MM.1S (cell line): ENCODE data around the gene ENDOV.

Experiments
- DNase-seq: peaks from one replicate; pipeline ENCODE4 v3.0.0-alpha.2; 2015
- H2AFZ ChIP-seq: fragments of 300-600 bp; sonication (generic); 2 replicates; pipeline ENCODE4 v1.6.0; 2016; ENCODE audit warnings: antibody characterized with exemption, low read length
- H3F3A ChIP-seq: fragments of 300-600 bp; sonication (generic); 2 replicates; pipeline ENCODE4 v1.6.1; 2016; ENCODE audit warnings: mild to moderate bottlenecking, antibody characterized with exemption, low read length, moderate library complexity, mixed read lengths; ENCODE audit not compliant: insufficient read depth
- H3K27ac ChIP-seq: fragments of 300-600 bp; sonication (generic); 2 replicates; pipeline ENCODE4 v1.5.1; 2016; ENCODE audit warnings: mild to moderate bottlenecking, low read length
- H3K27me3 ChIP-seq: fragments of 300-600 bp; sonication (generic); replicated peaks from 2 replicates; pipeline ENCODE4 v1.6.0; 2016; ENCODE audit warnings: low read length; ENCODE audit not compliant: insufficient read depth
- H3K36me3 ChIP-seq: fragments of 300-600 bp; sonication (generic); replicated peaks from 2 replicates; pipeline ENCODE4 v1.6.1; 2016; ENCODE audit warnings: mild to moderate bottlenecking, low read length, mixed read lengths; ENCODE audit not compliant: insufficient read depth
- H3K4me1 ChIP-seq: fragments of 300-600 bp; sonication (generic); 2 replicates; pipeline ENCODE4 v1.6.1; 2016; ENCODE audit warnings: low read length, mixed read lengths
- H3K4me2 ChIP-seq: fragments of 300-600 bp; sonication (generic); 2 replicates; pipeline ENCODE4 v1.6.0; 2016; ENCODE audit warnings: low read depth, low read length
- H3K4me3 ChIP-seq: fragments of 300-600 bp; sonication (generic); 2 replicates; pipeline ENCODE4 v1.5.1; 2016; ENCODE audit warnings: low read length, mixed read lengths
- H3K79me2 ChIP-seq: fragments of 300-600 bp; sonication (generic); 2 replicates; pipeline ENCODE4 v1.6.1; 2016; ENCODE audit warnings: mixed run types, low read length, mixed read lengths
- H3K9ac ChIP-seq: fragments of 300-600 bp; sonication (generic); 2 replicates; pipeline ENCODE4 v1.6.1; 2016; ENCODE audit warnings: low read length, mixed read lengths
- H3K9me2 ChIP-seq: fragments of 300-600 bp; sonication (generic); replicated peaks from 2 replicates; pipeline ENCODE4 v1.6.1; 2016; ENCODE audit warnings: mild to moderate bottlenecking, low read length, mixed read lengths; ENCODE audit not compliant: insufficient read depth
- H3K9me3 ChIP-seq: fragments of 300-600 bp; sonication (generic); replicated peaks from 2 replicates; pipeline ENCODE4 v1.6.1; 2016; ENCODE audit warnings: mild to moderate bottlenecking, low read length, mixed read lengths; ENCODE audit not compliant: insufficient read depth
- H4K20me1 ChIP-seq: fragments of 300-600 bp; sonication (generic); 2 replicates; pipeline ENCODE4 v1.6.1; 2016; ENCODE audit warnings: mild to moderate bottlenecking, low read length, moderate library complexity, mixed read lengths; ENCODE audit not compliant: insufficient read depth
- EZH2 ChIP-seq: fragments of 300-600 bp; sonication (generic); optimal IDR thresholded peaks from 2 replicates; pipeline ENCODE3; 2017; ENCODE audit warnings: low read depth, mild to moderate bottlenecking, antibody characterized with exemption, low read length, mixed read lengths
- EZH2phosphoT487 ChIP-seq: fragments of 300-600 bp; sonication (generic); IDR thresholded peaks from 2 replicates; pipeline ENCODE4 v1.6.1; 2018; ENCODE audit warnings: antibody characterized with exemption, low read length
- TF ChIP-seq, protein P1 (sequence below): fragments of 300-600 bp; sonication (generic); IDR thresholded peaks from 2 replicates; pipeline ENCODE4 v1.5.1; 2016; ENCODE audit warnings: antibody characterized with exemption, low read length, mixed read lengths

ENDOV gene

DNA sequence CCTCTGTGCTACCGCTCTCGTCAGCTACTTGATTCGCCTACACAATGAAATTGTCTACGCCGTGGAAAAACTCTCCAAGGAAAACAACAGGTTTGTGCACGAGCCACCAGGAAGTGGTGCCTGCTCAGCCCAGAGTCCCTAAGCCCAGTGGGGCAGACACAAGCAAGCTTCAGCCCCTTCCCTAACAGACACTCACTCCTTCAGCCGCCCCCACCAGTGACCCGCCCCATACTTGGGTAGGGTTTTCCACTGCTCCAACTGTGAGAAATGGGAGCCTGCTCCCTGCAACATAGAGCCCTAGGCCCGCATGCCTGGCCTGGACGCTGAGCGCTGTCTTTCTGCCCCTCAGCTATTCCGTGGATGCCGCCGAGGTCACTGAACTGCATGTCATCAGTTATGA is 28.6 kb upstream of the ENDOV start:
- no peak for TF ChIP-seq EZH2phosphoT487
- TF ChIP-seq, protein P1, sequence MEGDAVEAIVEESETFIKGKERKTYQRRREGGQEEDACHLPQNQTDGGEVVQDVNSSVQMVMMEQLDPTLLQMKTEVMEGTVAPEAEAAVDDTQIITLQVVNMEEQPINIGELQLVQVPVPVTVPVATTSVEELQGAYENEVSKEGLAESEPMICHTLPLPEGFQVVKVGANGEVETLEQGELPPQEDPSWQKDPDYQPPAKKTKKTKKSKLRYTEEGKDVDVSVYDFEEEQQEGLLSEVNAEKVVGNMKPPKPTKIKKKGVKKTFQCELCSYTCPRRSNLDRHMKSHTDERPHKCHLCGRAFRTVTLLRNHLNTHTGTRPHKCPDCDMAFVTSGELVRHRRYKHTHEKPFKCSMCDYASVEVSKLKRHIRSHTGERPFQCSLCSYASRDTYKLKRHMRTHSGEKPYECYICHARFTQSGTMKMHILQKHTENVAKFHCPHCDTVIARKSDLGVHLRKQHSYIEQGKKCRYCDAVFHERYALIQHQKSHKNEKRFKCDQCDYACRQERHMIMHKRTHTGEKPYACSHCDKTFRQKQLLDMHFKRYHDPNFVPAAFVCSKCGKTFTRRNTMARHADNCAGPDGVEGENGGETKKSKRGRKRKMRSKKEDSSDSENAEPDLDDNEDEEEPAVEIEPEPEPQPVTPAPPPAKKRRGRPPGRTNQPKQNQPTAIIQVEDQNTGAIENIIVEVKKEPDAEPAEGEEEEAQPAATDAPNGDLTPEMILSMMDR = no peak
- no peak for TF ChIP-seq EZH2

DNA sequence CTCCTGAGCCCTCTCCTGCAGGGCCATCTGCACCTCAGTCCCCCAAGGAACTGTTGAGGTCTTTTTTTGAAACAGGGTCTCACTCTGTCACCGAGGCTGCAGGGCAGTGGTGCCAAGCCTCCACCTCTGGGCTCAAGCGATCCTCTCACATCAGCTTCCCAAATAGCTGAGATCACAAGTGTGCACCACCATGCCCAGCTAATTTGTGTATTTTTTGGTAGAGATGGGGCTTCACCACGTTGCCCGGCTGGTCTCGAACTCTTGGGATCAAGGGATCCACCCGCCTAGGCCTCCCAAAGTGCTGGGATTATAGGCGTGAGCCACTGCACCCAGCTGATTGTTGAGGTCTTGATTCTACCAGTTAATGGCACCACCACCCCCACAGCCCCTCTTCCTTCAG is 27.9 kb upstream of the ENDOV start:
- Histone ChIP-seq H3K79me2 (no peaks in the 10 kb centered on the region), H3K9ac (no peak overlapping the region), H3K4me1 (no peaks in the 10 kb centered on the region), H3K4me3 (no peak overlapping the region), H3F3A (no peaks in the 10 kb centered on the region), H3K9me2 (no peaks in the 10 kb centered on the region), H3K27me3 (no peaks in the 10 kb centered on the region), H3K27ac (no peak overlapping the region), H2AFZ (no peak overlapping the region), H4K20me1 (no peaks in the 10 kb centered on the region), H3K4me2 (no peak overlapping the region), H3K36me3 (no peaks in the 10 kb centered on the region), H3K9me3 (no peaks in the 10 kb centered on the region)
- no peak for DNase-seq
- TF ChIP-seq, protein P1 = no peak
- TF ChIP-seq EZH2phosphoT487 (no peak), EZH2 (no peak)

More for the DNA sequence above, 28.6 kb upstream of the ENDOV start:
- no peaks in the 10 kb centered on the region for H3K79me2 ChIP-seq
- H2AFZ ChIP-seq = no peak overlapping the region
- no peaks in the 10 kb centered on the region for H4K20me1 ChIP-seq
- H3K9me2 ChIP-seq = no peaks in the 10 kb centered on the region
- no peaks in the 10 kb centered on the region for H3K36me3 ChIP-seq
- H3K4me3 ChIP-seq = no peak overlapping the region
- no peaks in the 10 kb centered on the region for H3K9me3 ChIP-seq
- H3F3A ChIP-seq = no peaks in the 10 kb centered on the region
- no peak overlapping the region for H3K27ac ChIP-seq
- H3K4me1 ChIP-seq = no peaks in the 10 kb centered on the region
- no peak overlapping the region for H3K9ac ChIP-seq
- no peak overlapping the region for H3K4me2 ChIP-seq
- H3K27me3 ChIP-seq = no peaks in the 10 kb centered on the region
- DNase-seq = no peak

DNA sequence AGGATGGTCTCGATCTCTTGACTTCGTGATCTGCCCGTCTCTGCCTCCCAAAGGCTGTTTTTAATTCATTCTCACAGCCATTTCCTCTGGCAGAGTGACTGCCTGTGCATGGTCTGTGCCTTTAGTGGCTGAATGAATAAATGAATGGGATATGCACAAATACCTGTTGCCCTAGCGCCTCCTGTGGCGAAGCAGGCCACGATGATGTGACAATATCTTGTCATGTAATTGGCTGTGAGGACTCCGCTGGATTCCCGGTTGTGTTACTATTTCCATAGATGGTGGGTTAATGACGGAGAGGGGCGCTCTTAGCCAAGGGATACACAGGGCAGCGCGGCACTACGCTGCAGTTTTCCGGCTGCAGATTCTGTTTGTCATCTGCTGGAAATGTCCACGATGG is 26.8 kb upstream of the ENDOV start:
- Histone ChIP-seq H3K36me3 (no peaks in the 10 kb centered on the region; the same call in 1 of the 2 replicates), H3F3A (no peaks in the 10 kb centered on the region), H3K79me2 (no peaks in the 10 kb centered on the region)

More for the DNA sequence above, 26.8 kb upstream of the ENDOV start:
- TF ChIP-seq, protein P1 = no peak
- no peak for TF ChIP-seq EZH2phosphoT487
- no peak for TF ChIP-seq EZH2
- Histone ChIP-seq H3K9me3 (no peaks in the 10 kb centered on the region), H4K20me1 (no peaks in the 10 kb centered on the region), H3K9me2 (no peaks in the 10 kb centered on the region), H3K4me3 (no peak overlapping the region), H3K27ac (no peak overlapping the region), H2AFZ (no peak overlapping the region), H3K4me1 (no peaks in the 10 kb centered on the region), H3K27me3 (no peaks in the 10 kb centered on the region), H3K4me2 (no peak overlapping the region), H3K9ac (no peak overlapping the region)
- no peak for DNase-seq
